SK-N-MC (cell line): Measurements from ENCODE around the gene MRPL24.

ENCODE experiments used
- EZH2 ChIP-seq: fragments of 200-600 bp; sonication (generic); IDR thresholded peaks from one replicate; pipeline ENCODE4 v1.6.1; 2017; ENCODE audit warnings: antibody characterized with exemption
- FOXP2 ChIP-seq: optimal IDR thresholded peaks from 2 replicates; pipeline ENCODE3; 2011; ENCODE audit warnings: mild to moderate bottlenecking, moderate library complexity; ENCODE audit not compliant: insufficient read depth; ENCODE audit errors: extremely low read length, control extremely low read depth
- POLR2AphosphoS5 ChIP-seq: IDR thresholded peaks from 2 replicates; pipeline ENCODE4 v1.6.1; 2012; ENCODE audit warnings: mild to moderate bottlenecking, low read depth, low read length, borderline replicate concordance

- no peak for TF ChIP-seq POLR2AphosphoS5
- no peak for TF ChIP-seq EZH2
- TF ChIP-seq FOXP2, result no peak
Measured at GRCh38 chr1:156711011-156711817, 29.7 kb downstream of the MRPL24 start.
